H9 (cell line): ENCODE data around the gene INTS12. TPM values are rescaled to one million over a fixed set of nuclear protein-coding genes. Genes with fewer than 3 reads are reported as not detected.

Experiments
- DNase-seq: peaks from one replicate; pipeline ENCODE4 v3.0.0-alpha.2; 2017
- H2AFZ ChIP-seq: one replicate; pipeline ENCODE4 v1.6.1; 2013; ENCODE audit warnings: mild to moderate bottlenecking, low read length, control low read depth, moderate library complexity
- H2AK5ac ChIP-seq: 2 replicates; pipeline ENCODE4 v1.6.1; 2013; ENCODE audit warnings: low read length, control low read depth, mixed read lengths; ENCODE audit not compliant: insufficient read length
- H2BK120ac ChIP-seq: one replicate; pipeline ENCODE4 v1.6.1; 2013; ENCODE audit warnings: low read depth, mild to moderate bottlenecking, low read length, control low read depth, inconsistent platforms; ENCODE audit not compliant: poor library complexity, severe bottlenecking
- H2BK12ac ChIP-seq: 2 replicates; pipeline ENCODE4 v1.6.1; 2013; ENCODE audit warnings: low read length, control low read depth, mixed read lengths, low read depth; ENCODE audit not compliant: insufficient read length
- H2BK15ac ChIP-seq: 2 replicates; pipeline ENCODE4 v1.6.1; 2013; ENCODE audit warnings: low read depth, low read length, control low read depth
- H2BK20ac ChIP-seq: one replicate; pipeline ENCODE4 v1.6.1; 2013; ENCODE audit warnings: low read depth, mild to moderate bottlenecking, low read length, control low read depth, inconsistent platforms; ENCODE audit not compliant: poor library complexity, severe bottlenecking
- H2BK5ac ChIP-seq: 2 replicates; pipeline ENCODE4 v1.6.1; 2013; ENCODE audit warnings: low read length, control low read depth, mixed read lengths; ENCODE audit not compliant: insufficient read length
- H3K14ac ChIP-seq: 2 replicates; pipeline ENCODE4 v1.6.1; 2013; ENCODE audit warnings: low read length, control low read depth; ENCODE audit not compliant: insufficient read depth
- H3K18ac ChIP-seq: 2 replicates; pipeline ENCODE4 v1.6.1; 2013; ENCODE audit warnings: low read depth, mild to moderate bottlenecking, mixed read lengths, low read length, control low read depth; ENCODE audit not compliant: insufficient read length
- H3K23ac ChIP-seq: 2 replicates; pipeline ENCODE4 v1.6.1; 2013; ENCODE audit warnings: low read length, control low read depth, mixed read lengths, low read depth; ENCODE audit not compliant: insufficient read length
- H3K23me2 ChIP-seq: 2 replicates; pipeline ENCODE4 v1.6.1; 2013; ENCODE audit warnings: low read depth, mild to moderate bottlenecking, mixed read lengths, low read length, control low read depth; ENCODE audit not compliant: insufficient read length, poor library complexity, severe bottlenecking
- H3K27ac ChIP-seq: 2 replicates; pipeline ENCODE4 v1.5.1; 2013; ENCODE audit warnings: low read length, control low read depth, mixed read lengths, low read depth; ENCODE audit not compliant: insufficient read length
- H3K27me3 ChIP-seq: 2 replicates; pipeline ENCODE4 v1.6.1; 2013; ENCODE audit warnings: low read length, control low read depth, inconsistent platforms; ENCODE audit not compliant: insufficient read depth
- H3K4ac ChIP-seq: 2 replicates; pipeline ENCODE4 v1.6.1; 2013; ENCODE audit warnings: low read depth, mild to moderate bottlenecking, control low read depth, inconsistent platforms, low read length, moderate library complexity
- H3K4me1 ChIP-seq: 2 replicates; pipeline ENCODE4 v1.6.1; 2013; ENCODE audit warnings: low read length, control low read depth, inconsistent platforms; ENCODE audit not compliant: insufficient read depth
- H3K4me2 ChIP-seq: 2 replicates; pipeline ENCODE4 v1.6.1; 2013; ENCODE audit warnings: low read length, control low read depth, mixed read lengths; ENCODE audit not compliant: insufficient read length, insufficient read depth
- H3K56ac ChIP-seq: 2 replicates; pipeline ENCODE4 v1.6.1; 2013; ENCODE audit warnings: low read depth, mild to moderate bottlenecking, mixed read lengths, low read length, control low read depth; ENCODE audit not compliant: insufficient read length
- H3K79me1 ChIP-seq: 2 replicates; pipeline ENCODE4 v1.6.1; 2013; ENCODE audit warnings: low read depth, mild to moderate bottlenecking, moderate library complexity, low read length, control low read depth, inconsistent platforms; ENCODE audit not compliant: insufficient read depth, poor library complexity, severe bottlenecking
- H3K79me2 ChIP-seq: 2 replicates; pipeline ENCODE4 v1.6.1; 2013; ENCODE audit warnings: low read length, control low read depth, inconsistent platforms; ENCODE audit not compliant: insufficient read depth
- H3K9ac ChIP-seq: 2 replicates; pipeline ENCODE4 v1.6.1; 2013; ENCODE audit warnings: low read length, control low read depth, mixed read lengths; ENCODE audit not compliant: insufficient read length; ENCODE audit errors: extremely low read depth
- H3K9me3 ChIP-seq: one replicate; pipeline ENCODE4 v1.6.1; 2013; ENCODE audit warnings: low read depth, low read length, inconsistent platforms; ENCODE audit not compliant: control insufficient read depth
- H3T11ph ChIP-seq: one replicate; pipeline ENCODE4 v1.6.1; 2013; ENCODE audit warnings: mild to moderate bottlenecking, low read length, control low read depth, inconsistent platforms
- H4K20me1 ChIP-seq: one replicate; pipeline ENCODE4 v1.6.1; 2013; ENCODE audit not compliant: control insufficient read depth, insufficient read length, insufficient read depth
- H4K5ac ChIP-seq: 2 replicates; pipeline ENCODE4 v1.6.1; 2013; ENCODE audit warnings: low read depth, mild to moderate bottlenecking, mixed read lengths, low read length, control low read depth; ENCODE audit not compliant: insufficient read length
- H4K8ac ChIP-seq: replicated peaks from 2 replicates; pipeline ENCODE4 v1.6.1; 2013; ENCODE audit warnings: low read length, control low read depth, mixed read lengths, low read depth; ENCODE audit not compliant: insufficient read length
- H4K91ac ChIP-seq: 2 replicates; pipeline ENCODE4 v1.6.1; 2013; ENCODE audit warnings: low read depth, mild to moderate bottlenecking, moderate library complexity, mixed read lengths, low read length, control low read depth; ENCODE audit not compliant: insufficient read length
- H3K27ac Mint-ChIP-seq, 3 experiments: 2 replicates in 2 of 3; 3 replicates in 1 of 3; pipeline ENCODE4 v1.8.0; 2020 to 2021; ENCODE audit warnings: mixed read lengths in 3 of 3, mild to moderate bottlenecking in 1 of 3, moderate library complexity in 1 of 3
- H3K27me3 Mint-ChIP-seq: 2 replicates; pipeline ENCODE4 v1.8.0; 2021; ENCODE audit warnings: low read depth, mild to moderate bottlenecking, moderate library complexity, mixed read lengths
- H3K36me3 Mint-ChIP-seq, 3 experiments: 2 replicates in 2 of 3; 3 replicates in 1 of 3; pipeline ENCODE4 v1.8.0; 2020 to 2021; ENCODE audit warnings: low read depth in 3 of 3, mixed read lengths in 3 of 3; ENCODE audit not compliant: insufficient read depth in 1 of 3
- H3K4me1 Mint-ChIP-seq, 2 experiments: 2 replicates each; pipeline ENCODE4 v1.8.0; 2020; ENCODE audit warnings: mixed read lengths in 2 of 2
- H3K4me3 Mint-ChIP-seq, 2 experiments: 2 replicates in 1 of 2; 3 replicates in 1 of 2; pipeline ENCODE4 v1.8.0; 2020 to 2021; ENCODE audit warnings: mild to moderate bottlenecking in 2 of 2, mixed read lengths in 2 of 2, moderate library complexity in 1 of 2
- H3K9me3 Mint-ChIP-seq, 2 experiments: 2 replicates in 1 of 2; 3 replicates in 1 of 2; pipeline ENCODE4 v1.8.0; 2020; ENCODE audit warnings: mild to moderate bottlenecking in 2 of 2, mixed read lengths in 2 of 2, moderate library complexity in 1 of 2
- whole genome bisulfite sequencing: extraction: QIAGEN DNeasy Blood & Tissue Kit; methylation state at CpG from one replicate; pipeline ENCODE4 v1.1.7; 2013; ENCODE audit warnings: missing lambda C conversion rate, low lambda C conversion rate, mixed read lengths; ENCODE audit not compliant: insufficient read length; ENCODE audit errors: extremely low coverage; 5-methylcytosine and 5-hydroxymethylcytosine counted together
- total RNA-seq: library from RNA; stranded (reverse); gene quantifications from 2 replicates; pipeline ENCODE4 v1.2.1, GENCODE V29; 2021
- TF ChIP-seq, protein P1 (sequence below): fragments of 200-600 bp; sonication (generic); conservative IDR thresholded peaks from 3 replicates; pipeline ENCODE4 v1.8.0; 2021; ENCODE audit warnings: antibody characterized with exemption, mild to moderate bottlenecking

The INTS12 gene
- total RNA-seq, 1 experiment from 2014 or later = 15.6 TPM

DNA sequence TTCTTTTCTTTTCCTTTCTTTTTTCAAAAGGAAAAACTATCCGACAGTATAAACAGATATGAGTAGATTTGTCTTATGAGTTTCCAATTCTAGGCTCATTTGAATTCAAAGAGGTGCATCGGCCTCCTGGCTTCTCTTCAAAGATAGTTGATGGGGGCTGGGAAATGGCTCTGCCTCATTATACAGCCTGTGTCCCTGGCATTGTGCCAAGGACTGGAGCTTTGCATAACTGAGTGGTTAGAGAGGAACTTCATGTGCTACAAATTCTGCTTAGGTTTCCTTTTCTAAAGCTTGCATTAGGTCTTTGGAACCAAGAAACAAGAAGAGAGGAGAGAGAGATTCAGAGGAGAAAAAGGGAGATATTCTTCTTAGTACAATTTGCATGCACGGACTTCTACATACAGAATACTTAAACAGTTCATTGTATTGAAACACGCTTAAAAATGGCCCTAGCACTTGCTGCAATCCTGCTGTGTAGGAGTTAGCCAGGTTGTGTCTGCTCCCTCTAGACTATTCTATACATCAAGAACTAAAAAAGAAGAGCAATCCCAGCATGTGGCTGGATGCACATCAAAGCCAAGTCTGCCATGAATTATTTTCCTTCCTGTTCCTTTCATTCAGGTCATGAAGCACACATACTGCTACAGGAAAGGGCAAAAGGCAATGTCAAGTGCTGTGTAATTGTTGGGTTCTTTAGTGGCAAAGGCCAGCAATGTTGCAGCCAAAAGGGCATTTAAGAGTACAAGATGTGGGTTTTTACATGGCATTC is 70.9 kb downstream of the INTS12 start:
- Mint-ChIP-seq H3K4me1 (peaks cover 6 to 8% of the 10 kb centered on the region in 2 experiments), H3K27ac (no peak overlapping the region), H3K27me3 (peaks cover 13% of the 10 kb centered on the region), H3K4me3 (no peak overlapping the region), H3K36me3 (no peaks in the 10 kb centered on the region), H3K9me3 (no peaks in the 10 kb centered on the region)
- Histone ChIP-seq H4K5ac (no peak overlapping the region), H3K56ac (no peak overlapping the region), H3K23ac (no peak overlapping the region), H3K18ac (no peak overlapping the region), H2BK5ac (no peak overlapping the region), H4K20me1 (no peaks in the 10 kb centered on the region), H2AFZ (no peak overlapping the region), H2BK20ac (no peak overlapping the region), H3K27ac (no peak overlapping the region), H2AK5ac (no peak overlapping the region), H3T11ph (no peak overlapping the region), H3K14ac (no peak overlapping the region), H3K4me1 (no peaks in the 10 kb centered on the region), H3K9me3 (no peaks in the 10 kb centered on the region), H3K4me2 (no peak overlapping the region), H2BK15ac (no peak overlapping the region), H3K79me2 (no peaks in the 10 kb centered on the region), H3K9ac (no peak overlapping the region), H3K79me1 (no peaks in the 10 kb centered on the region), H3K23me2 (no peaks in the 10 kb centered on the region), H4K91ac (no peak overlapping the region), H3K4ac (no peak overlapping the region), H3K27me3 (no peaks in the 10 kb centered on the region), H4K8ac (no peak overlapping the region), H2BK120ac (no peak overlapping the region), H2BK12ac (no peak overlapping the region)
- no peak for DNase-seq
- TF ChIP-seq, protein P1, sequence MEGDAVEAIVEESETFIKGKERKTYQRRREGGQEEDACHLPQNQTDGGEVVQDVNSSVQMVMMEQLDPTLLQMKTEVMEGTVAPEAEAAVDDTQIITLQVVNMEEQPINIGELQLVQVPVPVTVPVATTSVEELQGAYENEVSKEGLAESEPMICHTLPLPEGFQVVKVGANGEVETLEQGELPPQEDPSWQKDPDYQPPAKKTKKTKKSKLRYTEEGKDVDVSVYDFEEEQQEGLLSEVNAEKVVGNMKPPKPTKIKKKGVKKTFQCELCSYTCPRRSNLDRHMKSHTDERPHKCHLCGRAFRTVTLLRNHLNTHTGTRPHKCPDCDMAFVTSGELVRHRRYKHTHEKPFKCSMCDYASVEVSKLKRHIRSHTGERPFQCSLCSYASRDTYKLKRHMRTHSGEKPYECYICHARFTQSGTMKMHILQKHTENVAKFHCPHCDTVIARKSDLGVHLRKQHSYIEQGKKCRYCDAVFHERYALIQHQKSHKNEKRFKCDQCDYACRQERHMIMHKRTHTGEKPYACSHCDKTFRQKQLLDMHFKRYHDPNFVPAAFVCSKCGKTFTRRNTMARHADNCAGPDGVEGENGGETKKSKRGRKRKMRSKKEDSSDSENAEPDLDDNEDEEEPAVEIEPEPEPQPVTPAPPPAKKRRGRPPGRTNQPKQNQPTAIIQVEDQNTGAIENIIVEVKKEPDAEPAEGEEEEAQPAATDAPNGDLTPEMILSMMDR = no peak
- no CpG with 5 or more reads among the region's 4 CpGs for WGBS
